Natural killer cell treated with Interleukin-12 subunit alpha and Interleukin-12 subunit beta and Interleukin-15 and Interleukin-18, amount 100 ng/mL, for 72 hours (primary cell): Measurements from ENCODE around the gene BCAR3. TPM values are rescaled to one million over a fixed set of nuclear protein-coding genes. Genes with fewer than 3 reads are reported as not detected.
A peak's percentile ranks its signal among the peaks of the same experiment; 100 is the strongest.

ENCODE experiments used
- ATAC-seq, 2 donors: fragments of 150-1000 bp; cut with Tn5 transposase in 1 of 2; sonication (Bioruptor Pico), chemical (Tn5 transposase) in 1 of 2; 2 replicates each; pipeline ENCODE4 v1.10.0; 2021
- DNase-seq: peaks from one replicate; pipeline ENCODE4 v3.0.0; 2022; ENCODE audit warnings: low spot score
- H3K27ac Mint-ChIP-seq, 2 donors: 1 replicate in 1 of 2; 2 replicates in 1 of 2; pipeline ENCODE4 v1.8.0; 2022; ENCODE audit warnings: mixed read lengths in 2 of 2, mild to moderate bottlenecking in 1 of 2, moderate library complexity in 1 of 2
- H3K27me3 Mint-ChIP-seq, 2 donors: 1 replicate in 1 of 2; 2 replicates in 1 of 2; pipeline ENCODE4 v1.8.0; 2022; ENCODE audit warnings: mixed read lengths in 2 of 2
- H3K36me3 Mint-ChIP-seq: one replicate; pipeline ENCODE4 v1.8.0; 2022; ENCODE audit warnings: mixed read lengths
- H3K4me1 Mint-ChIP-seq, 2 donors: 1 replicate in 1 of 2; 2 replicates in 1 of 2; pipeline ENCODE4 v1.8.0; 2022; ENCODE audit warnings: low read depth in 2 of 2, mixed read lengths in 2 of 2, mild to moderate bottlenecking in 1 of 2
- H3K4me3 Mint-ChIP-seq: one replicate; pipeline ENCODE4 v1.8.0; 2022; ENCODE audit warnings: mixed read lengths
- H3K9me3 Mint-ChIP-seq: 2 replicates; pipeline ENCODE4 v1.8.0; 2022; ENCODE audit warnings: mixed read lengths
- total RNA-seq, 2 donors: library from RNA; stranded (reverse); gene quantifications; one replicate each; pipeline ENCODE4 v1.2.3, GENCODE V29; 2022

Gene BCAR3
- total RNA-seq, 2 donors from 2014 or later = 10.8 to 30.8 TPM

GRCh38 chr1:93689521-93690223 lies 8.0 kb upstream of the BCAR3 start:
- DNase-seq (no peak), ATAC-seq (no peak)
- Mint-ChIP-seq H3K4me1 (no peaks in the 10 kb centered on the region), H3K27ac (peak overlapping the region in 1 of 2 donors; percentile 11), H3K27me3 (peaks cover 0 to 2% of the 10 kb centered on the region in 2 donors), H3K36me3 (no peaks in the 10 kb centered on the region), H3K9me3 (no peaks in the 10 kb centered on the region), H3K4me3 (no peak overlapping the region)

GRCh38 chr1:93687542-93687941 lies 5.9 kb upstream of the BCAR3 start:
- Mint-ChIP-seq H3K4me1 (no peaks in the 10 kb centered on the region), H3K9me3 (no peaks in the 10 kb centered on the region), H3K36me3 (no peaks in the 10 kb centered on the region), H3K4me3 (no peak overlapping the region), H3K27ac (no peak overlapping the region), H3K27me3 (peaks cover 2 to 17% of the 10 kb centered on the region in 2 donors)
- ATAC-seq (no peak), DNase-seq (no peak)

- Mint-ChIP-seq H3K36me3 (no peaks in the 10 kb centered on the region), H3K9me3 (no peaks in the 10 kb centered on the region), H3K27ac (no peak overlapping the region), H3K4me1 (peaks cover 5% of the 10 kb centered on the region in 2 donors), H3K4me3 (no peak overlapping the region), H3K27me3 (peaks cover 5 to 25% of the 10 kb centered on the region in 2 donors)
- no peak for DNase-seq
- no peak for ATAC-seq
Observed at GRCh38 chr1:93686504-93687250, 5.0 kb upstream of the BCAR3 start.

GRCh38 chr1:93685918-93686317 lies 4.3 kb upstream of the BCAR3 start:
- Mint-ChIP-seq H3K36me3 (no peaks in the 10 kb centered on the region), H3K27ac (peak overlapping the region in 1 of 2 donors; percentile 25), H3K9me3 (no peaks in the 10 kb centered on the region), H3K4me1 (peaks cover 5 to 6% of the 10 kb centered on the region in 2 donors), H3K27me3 (peaks cover 5 to 25% of the 10 kb centered on the region in 2 donors), H3K4me3 (no peak overlapping the region)
- ATAC-seq (no peak), DNase-seq (no peak)

GRCh38 chr1:93683234-93683633 lies 1.6 kb upstream of the BCAR3 start:
- H3K4me1 Mint-ChIP-seq = peaks cover 6 to 14% of the 10 kb centered on the region in 2 donors
- H3K4me3 Mint-ChIP-seq = no peak overlapping the region
- H3K36me3 Mint-ChIP-seq = no peaks in the 10 kb centered on the region

GRCh38 chr1:93681989-93682412 lies 364 bp upstream of the BCAR3 start:
- H3K4me3 Mint-ChIP-seq = peak overlapping the region; percentile 92
- peaks cover 12 to 25% of the 10 kb centered on the region in 2 donors for H3K27me3 Mint-ChIP-seq
- H3K36me3 Mint-ChIP-seq = no peaks in the 10 kb centered on the region
- peaks cover 8 to 21% of the 10 kb centered on the region in 2 donors for H3K4me1 Mint-ChIP-seq
- H3K9me3 Mint-ChIP-seq = no peaks in the 10 kb centered on the region
- ATAC-seq (no peak), DNase-seq (no peak)
- H3K27ac Mint-ChIP-seq = peak overlapping the region; percentile 64 to 74

More at GRCh38 chr1:93683234-93683633, 1.6 kb upstream of the BCAR3 start:
- DNase-seq = no peak
- H3K9me3 Mint-ChIP-seq = no peaks in the 10 kb centered on the region
- no peak overlapping the region for H3K27ac Mint-ChIP-seq
- no peak for ATAC-seq
- H3K27me3 Mint-ChIP-seq = peaks cover 9 to 25% of the 10 kb centered on the region in 2 donors

- peak; percentile 73 to 77 for ATAC-seq
- peaks cover 10 to 25% of the 10 kb centered on the region in 2 donors for H3K27me3 Mint-ChIP-seq
- H3K4me3 Mint-ChIP-seq = peak overlapping the region; percentile 91
- H3K9me3 Mint-ChIP-seq = no peaks in the 10 kb centered on the region
- DNase-seq = peak; percentile 77
- H3K27ac Mint-ChIP-seq = peak overlapping the region; percentile 24 to 92
- H3K36me3 Mint-ChIP-seq = no peaks in the 10 kb centered on the region
- peaks cover 13 to 32% of the 10 kb centered on the region in 2 donors for H3K4me1 Mint-ChIP-seq
Observed at GRCh38 chr1:93680420-93681100, 1.1 kb downstream of the BCAR3 start.

- Mint-ChIP-seq H3K4me1 (peaks cover 13 to 35% of the 10 kb centered on the region in 2 donors), H3K36me3 (no peaks in the 10 kb centered on the region), H3K27me3 (peaks cover 10 to 25% of the 10 kb centered on the region in 2 donors), H3K4me3 (peak overlapping the region; percentile 91), H3K27ac (peak overlapping the region in 1 of 2 donors; percentile 92), H3K9me3 (no peaks in the 10 kb centered on the region)
- no peak for DNase-seq
- no peak for ATAC-seq
Observed at GRCh38 chr1:93680076-93680419, 1.6 kb downstream of the BCAR3 start.

GRCh38 chr1:93679546-93679945 lies 2.1 kb downstream of the BCAR3 start:
- Mint-ChIP-seq H3K4me3 (peak overlapping the region; percentile 91), H3K4me1 (peaks cover 17 to 38% of the 10 kb centered on the region in 2 donors), H3K9me3 (no peaks in the 10 kb centered on the region), H3K27me3 (peaks cover 10 to 25% of the 10 kb centered on the region in 2 donors), H3K27ac (no peak overlapping the region), H3K36me3 (no peaks in the 10 kb centered on the region)
- ATAC-seq (no peak), DNase-seq (no peak)

GRCh38 chr1:93678946-93679480 lies 2.6 kb downstream of the BCAR3 start:
- Mint-ChIP-seq H3K9me3 (no peaks in the 10 kb centered on the region), H3K4me1 (peaks cover 18 to 39% of the 10 kb centered on the region in 2 donors)

GRCh38 chr1:93678491-93678890 lies 3.1 kb downstream of the BCAR3 start:
- Mint-ChIP-seq H3K4me1 (peaks cover 22 to 43% of the 10 kb centered on the region in 2 donors), H3K27me3 (peaks cover 10 to 16% of the 10 kb centered on the region in 2 donors)

More at GRCh38 chr1:93678946-93679480, 2.6 kb downstream of the BCAR3 start:
- H3K4me3 Mint-ChIP-seq = peak overlapping the region; percentile 91
- no peak overlapping the region for H3K27ac Mint-ChIP-seq
- H3K36me3 Mint-ChIP-seq = no peaks in the 10 kb centered on the region
- ATAC-seq = no peak
- H3K27me3 Mint-ChIP-seq = peaks cover 10 to 21% of the 10 kb centered on the region in 2 donors
- no peak for DNase-seq

GRCh38 chr1:93677729-93678128 lies 3.9 kb downstream of the BCAR3 start:
- peaks cover 28 to 50% of the 10 kb centered on the region in 2 donors for H3K4me1 Mint-ChIP-seq
- no peak for DNase-seq
- H3K9me3 Mint-ChIP-seq = no peaks in the 10 kb centered on the region
- H3K27ac Mint-ChIP-seq = no peak overlapping the region
- peaks cover 8 to 10% of the 10 kb centered on the region in 2 donors for H3K27me3 Mint-ChIP-seq
- H3K36me3 Mint-ChIP-seq = peaks cover 4% of the 10 kb centered on the region
- H3K4me3 Mint-ChIP-seq = no peak overlapping the region
- ATAC-seq = no peak

More at GRCh38 chr1:93678491-93678890, 3.1 kb downstream of the BCAR3 start:
- no peak overlapping the region for H3K4me3 Mint-ChIP-seq
- DNase-seq = no peak
- ATAC-seq = no peak
- H3K9me3 Mint-ChIP-seq = no peaks in the 10 kb centered on the region
- peaks cover 4% of the 10 kb centered on the region for H3K36me3 Mint-ChIP-seq
- H3K27ac Mint-ChIP-seq = no peak overlapping the region

GRCh38 chr1:93676427-93676826 lies 5.2 kb downstream of the BCAR3 start:
- Mint-ChIP-seq H3K4me3 (no peak overlapping the region), H3K36me3 (peaks cover 4% of the 10 kb centered on the region), H3K4me1 (peaks cover 23 to 53% of the 10 kb centered on the region in 2 donors), H3K27ac (no peak overlapping the region), H3K27me3 (peaks cover 0 to 7% of the 10 kb centered on the region in 2 donors), H3K9me3 (no peaks in the 10 kb centered on the region)
- ATAC-seq = no peak
- DNase-seq = no peak
